ENCODE results near the gene TAOK2. TPM values are rescaled to one million over a fixed set of nuclear protein-coding genes. Genes with fewer than 3 reads are reported as not detected.

Gene TAOK2
- total RNA-seq, 1 donor from 2014 or later: 41.5 TPM

- intact Hi-C loops (cut with micrococcal nuclease): loop anchor here (1.0 to 2.0 kb wide), 3 partner anchors 11 to 142 kb away; partner anchors contain the start of genes CDIPT, MVP and TAOK2
These were observed 11.2 kb upstream of the TAOK2 start for GRCh38 chr16:29962344-29962994.

- intact Hi-C loops (cut with micrococcal nuclease): loop anchor here (2.0 kb wide), 1 partner anchor 142 kb away; the partner anchor contains the start of gene MVP
These were observed 10.5 kb upstream of the TAOK2 start for GRCh38 chr16:29963021-29963743.

DNA sequence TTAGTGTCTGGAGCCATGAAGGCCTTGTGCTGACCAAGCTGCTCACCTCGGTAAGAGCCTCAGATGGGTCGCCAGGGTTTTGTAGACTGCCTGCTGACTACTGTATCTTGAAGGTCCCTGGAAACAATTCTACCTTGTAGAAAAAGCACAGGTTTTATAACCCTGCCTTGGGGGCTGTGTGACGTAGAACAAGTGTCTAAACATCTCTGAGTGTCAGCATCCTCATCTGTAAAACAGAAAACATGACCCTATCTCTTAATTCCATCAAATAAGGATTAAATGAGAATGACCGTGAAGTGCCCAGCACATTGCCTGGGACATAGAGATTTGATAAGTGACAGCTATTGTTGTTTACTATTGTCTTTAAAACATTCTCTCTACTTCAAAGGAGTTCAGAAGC, 5.5 kb upstream of the TAOK2 start:
- intact Hi-C loops (cut with micrococcal nuclease): no loop called here

DNA sequence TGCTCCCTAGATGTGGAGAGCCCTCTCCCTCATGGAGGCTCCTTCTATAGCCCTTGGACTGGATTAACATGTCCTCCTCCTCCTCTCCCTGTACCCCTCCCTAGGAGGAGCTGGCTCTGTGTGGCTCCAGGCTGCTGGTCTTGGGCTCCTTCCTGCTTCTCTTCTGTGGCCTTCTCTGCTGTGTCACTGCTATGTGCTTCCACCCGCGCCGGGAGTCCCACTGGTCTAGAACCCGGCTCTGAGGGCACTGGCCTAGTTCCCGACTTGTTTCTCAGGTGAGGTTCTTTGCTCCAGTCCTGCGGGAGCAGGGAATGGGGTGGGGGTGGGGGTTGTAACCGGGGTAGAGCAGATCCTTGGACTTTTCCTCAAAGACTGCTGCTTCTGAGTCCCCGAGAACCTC, 2.4 kb upstream of the TAOK2 start:
- intact Hi-C loops (cut with micrococcal nuclease): loop anchor here (10.0 kb wide), 1 partner anchor 683 kb away; the partner anchor contains the start of genes FBRS and PRR14

GRCh38 chr16:29972500-29972899, 1.2 kb upstream of the TAOK2 start:
- intact Hi-C loops (cut with micrococcal nuclease): loop anchor here (10.0 kb wide), 1 partner anchor 682 kb away; the partner anchor contains the start of genes FBRS and PRR14

DNA sequence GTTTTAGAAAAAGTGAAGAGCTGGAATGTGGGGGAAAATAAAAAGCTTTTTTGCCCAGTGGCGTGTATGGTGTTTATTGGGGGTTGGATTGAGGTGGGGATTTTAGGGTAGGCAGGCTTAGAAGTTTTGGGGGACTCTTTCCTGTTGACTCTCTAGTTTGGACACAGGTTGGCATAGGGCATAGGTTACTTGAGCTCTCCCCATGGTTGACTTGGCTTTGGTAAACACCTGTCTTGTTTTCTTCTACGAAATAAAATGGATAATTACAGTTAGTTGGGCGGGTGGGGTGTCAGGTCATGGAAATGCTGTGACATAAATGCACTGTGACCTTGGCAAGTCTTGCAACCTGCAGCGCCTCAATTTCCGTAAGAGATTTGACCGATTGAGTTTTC, 680 bp upstream of the TAOK2 start:
- intact Hi-C loops (cut with micrococcal nuclease): loop anchor here (1.0 to 10.0 kb wide), 9 partner anchors 11 to 682 kb away; partner anchors contain the start of genes CDIPT, FBRS, INO80E and KCTD13

- intact Hi-C loops (cut with micrococcal nuclease): loop anchor here (10.0 kb wide), 1 partner anchor 680 kb away; the partner anchor contains the start of genes FBRS and PRR14
These were observed 844 bp downstream of the TAOK2 start for GRCh38 chr16:29974291-29975133.

- intact Hi-C loops (cut with micrococcal nuclease): loop anchor here (10.0 kb wide), 1 partner anchor 680 kb away; the partner anchor contains the start of genes FBRS and PRR14
These were observed 1.5 kb downstream of the TAOK2 start for GRCh38 chr16:29975134-29975538.

DNA sequence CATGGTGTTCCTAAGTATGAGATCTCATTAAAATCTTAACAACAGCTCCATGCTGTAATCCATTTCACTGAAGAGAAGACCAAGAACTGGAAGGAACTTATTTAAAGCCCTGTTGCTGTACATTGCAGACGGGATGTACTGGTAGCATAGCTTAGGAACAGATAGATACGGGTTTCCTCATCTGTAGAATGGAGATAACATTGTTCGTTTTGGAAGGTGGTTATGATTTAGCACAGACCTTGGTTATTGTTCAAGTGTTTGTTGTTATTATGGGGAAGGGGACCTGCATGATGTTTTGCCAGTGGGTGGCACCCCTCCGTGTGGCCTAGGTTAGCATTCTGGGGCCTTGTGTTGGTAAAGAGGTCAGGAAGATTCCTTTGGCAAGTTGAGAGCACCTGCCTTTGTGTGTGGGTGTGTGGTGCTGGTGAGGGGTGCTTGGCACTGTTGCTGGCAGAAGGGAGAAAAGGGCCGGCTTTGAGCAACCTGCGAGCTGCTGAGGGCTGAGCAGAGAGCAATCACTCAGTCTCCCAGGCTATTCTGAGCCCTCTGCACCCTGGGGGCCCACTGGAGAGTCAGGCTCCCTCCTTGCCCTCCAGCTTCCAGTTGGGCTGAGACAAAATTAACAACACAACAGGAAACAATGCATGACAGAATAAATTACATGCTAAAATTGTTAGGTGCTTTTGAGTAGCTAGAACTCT, 2.3 kb downstream of the TAOK2 start:
- intact Hi-C loops (cut with micrococcal nuclease): loop anchor here (1.0 to 10.0 kb wide), 2 partner anchors 98 to 679 kb away; partner anchors contain the start of genes FBRS and PRR14

DNA sequence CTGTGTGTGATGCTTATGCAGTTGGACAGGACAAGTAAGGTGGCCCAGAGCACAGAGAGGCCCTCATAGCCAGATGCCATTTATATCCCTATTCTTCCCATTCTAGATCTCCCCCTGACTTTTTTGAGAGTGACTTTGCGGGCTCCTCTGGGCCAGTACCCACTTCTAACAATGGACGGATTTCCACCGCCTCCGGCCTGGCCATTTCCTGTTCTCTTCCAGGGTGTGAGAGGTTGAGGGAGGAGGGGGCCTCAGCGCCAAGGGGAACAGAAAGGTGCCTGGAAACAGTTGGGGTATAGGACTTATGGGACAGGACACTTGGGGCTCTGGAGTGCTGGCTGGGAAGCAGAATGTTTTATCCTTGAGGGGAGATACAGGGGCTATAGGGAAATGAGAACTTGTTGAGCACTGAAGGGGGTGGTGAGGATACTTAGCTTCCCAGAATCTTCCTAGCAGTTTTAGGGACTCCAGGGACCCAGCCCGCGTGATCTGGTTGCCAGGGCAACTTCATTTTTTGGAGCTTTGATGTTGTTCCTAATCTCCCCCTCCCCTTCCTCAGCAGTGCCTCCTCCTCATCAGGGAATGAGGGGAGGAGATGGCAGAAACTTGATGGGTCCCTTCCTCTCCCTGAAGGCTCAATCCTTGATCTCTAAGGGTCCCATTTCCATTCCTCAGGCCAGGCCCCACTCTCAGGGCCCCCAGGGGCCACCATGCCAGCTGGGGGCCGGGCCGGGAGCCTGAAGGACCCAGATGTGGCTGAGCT, 3.6 kb downstream of the TAOK2 start:
- intact Hi-C loops (cut with micrococcal nuclease): loop anchor here (10.0 kb wide), 1 partner anchor 678 kb away; the partner anchor contains the start of genes FBRS and PRR14

DNA sequence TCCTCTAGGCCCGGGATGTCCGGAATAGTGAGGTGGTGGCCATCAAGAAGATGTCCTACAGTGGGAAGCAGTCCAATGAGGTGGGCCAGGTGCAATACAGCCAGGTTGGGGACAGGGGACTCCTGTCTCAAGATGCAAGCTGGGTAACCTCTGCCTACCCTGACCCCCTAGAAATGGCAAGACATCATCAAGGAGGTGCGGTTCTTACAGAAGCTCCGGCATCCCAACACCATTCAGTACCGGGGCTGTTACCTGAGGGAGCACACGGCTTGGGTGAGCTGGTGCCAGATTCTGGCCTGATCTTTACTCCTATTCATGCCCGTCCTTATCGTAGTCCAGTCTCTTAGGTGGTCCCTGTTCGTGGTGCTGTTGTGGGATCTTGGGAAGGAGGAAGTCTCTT, 4.4 kb downstream of the TAOK2 start:
- intact Hi-C loops (cut with micrococcal nuclease): loop anchor here (10.0 kb wide), 1 partner anchor 677 kb away; the partner anchor contains the start of genes FBRS and PRR14

- intact Hi-C loops (cut with micrococcal nuclease): loop anchor here (10.0 kb wide), 1 partner anchor 676 kb away; the partner anchor contains the start of genes FBRS and PRR14
These were observed 5.0 kb downstream of the TAOK2 start for GRCh38 chr16:29978564-29979270.

GRCh38 chr16:29982560-29983419, 9.1 kb downstream of the TAOK2 start:
- intact Hi-C loops (cut with micrococcal nuclease): no loop called here

GRCh38 chr16:29983420-29984136, 9.9 kb downstream of the TAOK2 start:
- intact Hi-C loops (cut with micrococcal nuclease): no loop called here

DNA sequence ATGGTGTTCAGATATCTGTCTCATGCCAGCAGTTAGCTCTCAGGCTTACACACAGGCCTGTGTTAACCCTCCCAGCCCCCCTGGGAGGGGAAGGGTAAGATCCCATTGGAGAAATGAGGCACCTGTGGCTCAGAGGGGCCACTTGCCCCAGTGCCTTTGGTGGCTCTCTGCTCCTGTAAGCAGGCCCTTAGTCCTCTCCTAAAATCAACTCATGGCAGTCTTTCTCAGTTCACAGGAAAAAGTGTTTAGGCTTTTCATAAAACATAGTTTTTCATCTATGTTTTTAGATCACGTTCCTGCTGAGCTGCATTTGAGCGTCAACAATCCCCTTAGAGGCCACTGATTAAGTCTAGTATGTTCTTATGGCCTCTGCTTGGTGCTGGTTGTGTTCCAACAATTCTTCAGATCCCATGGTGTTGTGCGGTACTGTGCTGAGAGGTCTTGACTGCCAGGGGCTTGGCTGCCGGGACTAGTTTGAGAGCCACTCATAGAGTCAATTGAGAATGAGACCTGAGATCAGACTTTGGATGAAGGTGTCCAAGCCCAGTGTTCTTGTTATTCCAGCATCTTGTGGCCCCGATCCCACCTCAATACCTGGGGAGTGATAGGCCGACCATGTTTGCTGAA, 10.6 kb downstream of the TAOK2 start:
- intact Hi-C loops (cut with micrococcal nuclease): no loop called here

DNA sequence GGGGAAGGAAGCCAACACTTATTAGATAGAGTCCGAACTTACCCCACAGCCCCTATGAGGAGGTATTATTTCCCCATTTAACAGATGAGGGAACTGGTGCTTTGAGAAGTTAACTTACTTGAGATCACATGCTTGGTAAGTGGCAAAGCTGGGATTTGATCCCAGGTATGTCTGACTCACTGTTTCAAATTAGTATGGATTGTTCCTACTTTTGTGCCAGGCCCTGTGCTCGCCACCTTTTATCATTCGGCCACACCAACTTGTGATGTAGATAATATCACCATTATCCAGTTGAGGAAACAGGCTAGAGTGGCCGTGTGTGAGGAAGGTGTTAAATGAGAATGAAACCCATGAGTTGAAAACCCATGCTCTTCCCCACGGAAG, 11.1 kb downstream of the TAOK2 start:
- intact Hi-C loops (cut with micrococcal nuclease): no loop called here

DNA sequence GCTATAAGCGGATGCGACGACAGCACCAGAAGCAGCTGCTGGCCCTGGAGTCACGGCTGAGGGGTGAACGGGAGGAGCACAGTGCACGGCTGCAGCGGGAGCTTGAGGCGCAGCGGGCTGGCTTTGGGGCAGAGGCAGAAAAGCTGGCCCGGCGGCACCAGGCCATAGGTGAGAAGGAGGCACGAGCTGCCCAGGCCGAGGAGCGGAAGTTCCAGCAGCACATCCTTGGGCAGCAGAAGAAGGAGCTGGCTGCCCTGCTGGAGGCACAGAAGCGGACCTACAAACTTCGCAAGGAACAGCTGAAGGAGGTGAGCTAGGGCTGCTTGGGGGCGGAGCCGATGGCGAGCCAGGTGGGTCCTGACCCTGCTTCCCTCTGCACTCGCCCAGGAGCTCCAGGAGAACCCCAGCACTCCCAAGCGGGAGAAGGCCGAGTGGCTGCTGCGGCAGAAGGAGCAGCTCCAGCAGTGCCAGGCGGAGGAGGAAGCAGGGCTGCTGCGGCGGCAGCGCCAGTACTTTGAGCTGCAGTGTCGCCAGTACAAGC, 11.7 kb downstream of the TAOK2 start:
- intact Hi-C loops (cut with micrococcal nuclease): no loop called here

All from T-helper 1 cell treated with Interleukin-12 subunit alpha and Interleukin-12 subunit beta and Interleukin-4 antibody, amounts not matched to agents 30 ng/mL and 1 ng/mL, for 36 hours (primary cell).